Nucleus accumbens (tissue), 56 donors: ENCODE measurements around the gene CXCL3.
"Not testable (repeated sequence)": the region's sequence is repeated elsewhere in the genome, so short reads cannot be mapped to it uniquely, and the experiment has no call there.

ENCODE experiments used
- DNase-seq, 56 donors: peaks; one replicate each; lab custom pipeline; 2025; lab: John Stamatoyannopoulos, UW

Gene CXCL3

DNA sequence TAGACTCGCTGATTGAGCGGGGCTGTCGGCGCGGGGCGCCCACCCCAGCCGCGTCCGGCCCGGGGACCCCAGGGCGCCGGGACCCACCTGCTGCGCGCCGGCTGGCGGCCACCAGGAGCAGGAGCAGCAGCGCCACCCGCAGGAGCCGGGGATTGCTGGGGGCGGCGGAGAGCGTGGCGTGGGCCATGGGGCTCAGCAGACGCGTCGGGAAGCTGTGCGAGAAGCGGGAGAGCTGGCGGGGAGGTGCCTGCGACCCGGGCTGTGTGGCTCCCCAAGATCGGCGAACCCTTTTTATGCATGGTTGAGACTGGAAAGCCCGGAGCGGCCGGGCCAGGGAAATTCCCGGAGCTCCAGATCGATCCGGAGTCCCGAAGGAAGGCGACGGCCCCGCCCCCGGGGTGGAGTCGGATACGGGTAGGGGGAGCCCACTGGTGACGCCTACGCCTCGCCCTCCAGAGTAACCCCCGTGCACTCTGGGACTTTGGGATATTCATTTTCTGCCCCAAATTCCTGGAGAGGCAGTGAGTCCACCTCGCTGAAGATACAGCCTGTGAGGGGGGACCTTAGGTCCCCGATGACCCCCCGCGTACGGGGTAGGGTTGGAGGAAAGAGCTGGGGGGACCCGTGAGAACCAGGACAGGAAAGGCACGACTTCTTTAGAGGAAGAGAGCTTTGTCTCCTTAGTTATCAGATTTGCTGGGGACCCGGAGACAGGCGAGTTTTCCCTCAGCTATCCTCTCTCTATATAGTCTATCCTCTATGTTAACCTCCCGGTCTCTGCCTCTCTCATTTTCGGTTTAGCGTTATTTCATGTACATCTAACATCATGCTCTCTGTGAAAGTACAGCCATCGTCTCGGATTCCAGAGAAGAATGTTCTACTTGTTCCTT is at the start of gene CXCL3:
TSS of gene CXCL3 (minus strand) at position 265 of the 890 bp plus-strand sequence. CDS start at position 187, 78 bp downstream.
- DNase-seq, result peak in 45 of 56 donors; percentile 4 to 78 (median 32)

- no peak for DNase-seq
Measured at GRCh38 chr4:74087481-74087880, 49.0 kb upstream of the CXCL3 start.

DNA sequence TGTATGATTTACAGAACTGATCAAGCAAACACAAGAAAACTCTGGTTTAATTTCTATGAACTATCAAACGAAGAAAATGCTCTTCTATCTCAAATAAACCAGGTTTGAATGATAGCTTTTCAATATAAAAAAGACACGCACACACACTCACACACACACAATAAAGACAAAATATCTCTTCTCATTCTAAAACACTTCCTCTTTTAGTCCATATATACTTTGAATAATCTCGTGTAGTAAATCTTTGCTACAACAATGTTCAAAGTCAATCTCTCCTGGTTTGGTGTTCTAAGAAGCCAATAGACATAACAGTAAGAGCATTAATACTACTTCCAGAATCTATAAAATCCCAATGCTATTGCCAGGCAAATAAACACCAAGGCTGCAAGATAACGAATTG is 47.2 kb upstream of the CXCL3 start:
- no peak for DNase-seq

GRCh38 chr4:74084984-74085383 is 46.5 kb upstream of the CXCL3 start:
- DNase-seq, result no peak

DNA sequence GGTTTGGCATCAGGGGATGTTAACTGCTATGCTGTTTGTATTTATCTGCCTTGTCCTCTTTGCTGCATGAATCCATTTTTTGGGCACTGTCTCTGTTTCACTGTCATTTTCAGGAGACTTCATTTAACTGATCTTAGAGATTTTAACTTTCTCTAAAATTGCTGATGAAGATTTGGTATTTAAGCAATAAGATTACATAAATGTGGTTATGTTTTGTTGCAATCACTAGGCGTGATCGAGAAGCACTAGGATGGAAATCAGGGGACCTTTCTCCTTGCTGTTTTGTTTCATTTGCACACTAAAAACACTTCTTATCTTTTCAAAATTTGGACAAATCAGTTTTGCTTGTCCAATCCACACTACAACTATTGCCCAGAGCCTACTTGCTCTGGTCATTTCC is 45.1 kb upstream of the CXCL3 start:
- no peak for DNase-seq

- no peak for DNase-seq
Measured at GRCh38 chr4:74081035-74081434, 42.5 kb upstream of the CXCL3 start.

GRCh38 chr4:74080351-74080750 is 41.9 kb upstream of the CXCL3 start:
- DNase-seq, result not testable (repeated sequence)

GRCh38 chr4:74079024-74079423 is 40.5 kb upstream of the CXCL3 start:
- DNase-seq, result not testable (repeated sequence)

- DNase-seq, result no peak
Measured at GRCh38 chr4:74073358-74073757, 34.9 kb upstream of the CXCL3 start.

- no peak for DNase-seq
Measured at GRCh38 chr4:74072739-74073138, 34.2 kb upstream of the CXCL3 start.

- DNase-seq, result no peak
Measured at GRCh38 chr4:74067586-74067985, 29.1 kb upstream of the CXCL3 start.

GRCh38 chr4:74066232-74066631 is 27.7 kb upstream of the CXCL3 start:
- DNase-seq, result no peak

DNA sequence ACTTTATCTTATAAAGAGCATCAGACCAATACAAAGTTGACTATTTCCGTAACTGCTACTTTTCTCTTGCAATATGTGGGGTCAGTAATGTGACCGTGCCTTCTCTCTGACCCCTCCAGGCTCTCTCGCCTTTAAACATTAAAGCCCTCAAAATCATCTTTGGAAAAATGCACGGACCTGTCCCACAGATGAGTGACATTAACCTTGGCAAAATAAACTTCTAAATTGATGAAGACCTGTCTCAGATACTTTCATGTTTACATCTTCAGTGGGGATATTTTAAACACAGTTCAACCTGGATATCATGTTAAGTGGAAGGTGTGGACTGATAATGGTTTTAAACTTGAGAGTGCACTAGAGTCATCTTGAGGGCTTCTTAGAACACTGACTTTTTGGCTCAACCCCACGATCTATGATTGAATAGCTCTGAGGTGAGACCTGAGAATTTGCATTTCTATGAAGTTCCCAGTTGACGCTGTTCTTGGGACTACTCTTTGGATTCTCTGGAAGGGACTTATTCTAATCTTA is 26.7 kb upstream of the CXCL3 start:
- DNase-seq, result no peak

- DNase-seq, result no peak
Measured at GRCh38 chr4:74063859-74064258, 25.4 kb upstream of the CXCL3 start.

- no peak for DNase-seq
Measured at GRCh38 chr4:74062953-74063352, 24.5 kb upstream of the CXCL3 start.

GRCh38 chr4:74061430-74061829 is 22.9 kb upstream of the CXCL3 start:
- no peak for DNase-seq

GRCh38 chr4:74059161-74059829 is 20.8 kb upstream of the CXCL3 start:
- DNase-seq, result no peak

- no peak for DNase-seq
Measured at GRCh38 chr4:74058048-74058651, 19.7 kb upstream of the CXCL3 start.

DNA sequence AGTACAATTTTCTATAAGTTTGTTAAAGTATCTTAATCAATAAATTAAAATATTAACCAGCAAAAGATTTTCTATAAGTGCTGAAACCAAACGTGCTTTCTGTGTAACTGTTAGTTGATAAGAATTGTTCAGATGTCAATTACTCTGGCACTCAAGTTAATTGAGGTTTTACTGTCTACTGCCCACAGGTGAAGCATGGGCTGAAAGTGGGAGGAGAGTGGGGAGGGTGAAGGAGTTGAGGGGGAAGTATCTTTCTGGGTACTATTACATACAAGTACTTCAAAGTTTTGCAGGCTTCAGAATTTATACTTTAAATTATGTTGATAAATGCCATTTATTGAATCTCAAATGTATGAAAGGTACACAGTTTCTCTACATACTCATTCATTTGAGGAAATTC is 19.1 kb upstream of the CXCL3 start:
- DNase-seq, result no peak

GRCh38 chr4:74056858-74057562 is 18.5 kb upstream of the CXCL3 start:
- no peak for DNase-seq
